ENCODE data around the gene NRDE2. TPM values are rescaled to one million over a fixed set of nuclear protein-coding genes. Genes with fewer than 3 reads are reported as not detected.

Gene NRDE2
- total RNA-seq, 1 donor from 2014 or later = 19.7 TPM

DNA sequence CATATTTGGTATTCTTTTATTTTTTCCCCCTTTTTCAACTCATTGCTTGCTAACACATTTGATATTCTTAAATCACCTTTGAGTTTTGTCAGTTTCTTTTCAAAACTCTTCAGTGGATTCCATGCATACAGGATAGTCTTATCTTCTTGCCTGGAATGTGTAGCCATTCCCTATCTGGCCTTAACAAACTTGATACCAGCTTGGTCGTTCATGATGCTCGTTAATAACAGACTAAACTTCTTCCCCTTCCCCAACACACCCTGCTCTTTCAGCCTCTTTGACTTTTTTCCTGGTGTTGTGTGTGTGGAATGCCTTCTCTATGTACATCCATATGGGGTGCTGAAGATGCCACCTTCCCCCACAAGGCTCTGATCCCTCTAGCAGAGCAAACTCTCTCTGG, 47.4 kb upstream of the NRDE2 start:
- no peak for TF ChIP-seq EZH2 (IDR thresholded peaks at IDR 0.05; ENCODE audit: insufficient read depth, low read length)
- no peak for TF ChIP-seq CTCF (IDR thresholded peaks at IDR 0.05; ENCODE audit: insufficient read depth, low read depth, low read length)
- Histone ChIP-seq H3K9ac (ENCODE audit: low read length) (no peak overlapping the region), H3K27me3 (ENCODE audit: insufficient read depth, low read length) (no peaks in the 10 kb centered on the region), H4K20me1 (ENCODE audit: insufficient read depth, low read length) (no peaks in the 10 kb centered on the region), H3K9me3 (ENCODE audit: insufficient read depth, low read depth, low read length) (no peaks in the 10 kb centered on the region), H3K4me2 (ENCODE audit: low read length) (no peak overlapping the region), H3K27ac (ENCODE audit: low read depth, low read length) (no peak overlapping the region), H3K4me3 (ENCODE audit: insufficient read depth, low read depth, low read length) (no peak overlapping the region), H2AFZ (ENCODE audit: low read depth, low read length) (no peak overlapping the region), H3K4me1 (ENCODE audit: insufficient read depth, low read length) (peaks cover 14% of the 10 kb centered on the region), H3K36me3 (ENCODE audit: insufficient read depth, low read length) (no peaks in the 10 kb centered on the region), H3K79me2 (ENCODE audit: insufficient read depth, low read length) (no peaks in the 10 kb centered on the region)
- H3K27me3 Mint-ChIP-seq (ENCODE audit: low read depth, unreplicated experiment) = no peaks in the 10 kb centered on the region
- FAIRE-seq = no peak
- no peaks in the 10 kb centered on the region for H3K36me3 Mint-ChIP-seq (ENCODE audit: low read depth, unreplicated experiment)
- no peaks in the 10 kb centered on the region for H3K9me3 Mint-ChIP-seq (ENCODE audit: unreplicated experiment)
- peaks cover 6% of the 10 kb centered on the region for H3K4me1 Mint-ChIP-seq (ENCODE audit: low read depth, unreplicated experiment)
- DNase-seq (ENCODE audit: low read depth) = no peak
- no peak overlapping the region for H3K4me3 Mint-ChIP-seq (ENCODE audit: unreplicated experiment)
- H3K27ac Mint-ChIP-seq (ENCODE audit: unreplicated experiment) = no peak overlapping the region

- Histone ChIP-seq H2AFZ (ENCODE audit: low read depth, low read length) (no peak overlapping the region), H3K27me3 (ENCODE audit: insufficient read depth, low read length) (no peaks in the 10 kb centered on the region), H3K4me1 (ENCODE audit: insufficient read depth, low read length) (peaks cover 6% of the 10 kb centered on the region), H3K27ac (ENCODE audit: low read depth, low read length) (no peak overlapping the region), H3K79me2 (ENCODE audit: insufficient read depth, low read length) (no peaks in the 10 kb centered on the region), H3K9me3 (ENCODE audit: insufficient read depth, low read depth, low read length) (no peaks in the 10 kb centered on the region), H3K36me3 (ENCODE audit: insufficient read depth, low read length) (no peaks in the 10 kb centered on the region), H3K9ac (ENCODE audit: low read length) (no peak overlapping the region), H3K4me3 (ENCODE audit: insufficient read depth, low read depth, low read length) (no peak overlapping the region), H4K20me1 (ENCODE audit: insufficient read depth, low read length) (no peaks in the 10 kb centered on the region), H3K4me2 (ENCODE audit: low read length) (no peak overlapping the region)
- H3K4me3 Mint-ChIP-seq (ENCODE audit: unreplicated experiment) = peak overlapping the region; percentile 45
- DNase-seq (ENCODE audit: low read depth) (no peak), FAIRE-seq (no peak)
- H3K4me1 Mint-ChIP-seq (ENCODE audit: low read depth, unreplicated experiment) = peaks cover 3% of the 10 kb centered on the region
- TF ChIP-seq CTCF (IDR thresholded peaks at IDR 0.05; ENCODE audit: insufficient read depth, low read depth, low read length) (no peak), EZH2 (IDR thresholded peaks at IDR 0.05; ENCODE audit: insufficient read depth, low read length) (no peak)
- no peak overlapping the region for H3K27ac Mint-ChIP-seq (ENCODE audit: unreplicated experiment)
- H3K27me3 Mint-ChIP-seq (ENCODE audit: low read depth, unreplicated experiment) = no peaks in the 10 kb centered on the region
- no peaks in the 10 kb centered on the region for H3K9me3 Mint-ChIP-seq (ENCODE audit: unreplicated experiment)
- no peaks in the 10 kb centered on the region for H3K36me3 Mint-ChIP-seq (ENCODE audit: low read depth, unreplicated experiment)
Observed at GRCh38 chr14:90378249-90378648, 46.5 kb upstream of the NRDE2 start.

- no peaks in the 10 kb centered on the region for H3K36me3 Mint-ChIP-seq (ENCODE audit: low read depth, unreplicated experiment)
- no peak overlapping the region for H3K27ac Mint-ChIP-seq (ENCODE audit: unreplicated experiment)
- Histone ChIP-seq H3K4me3 (ENCODE audit: insufficient read depth, low read depth, low read length) (no peak overlapping the region), H2AFZ (ENCODE audit: low read depth, low read length) (no peak overlapping the region), H3K27ac (ENCODE audit: low read depth, low read length) (no peak overlapping the region), H3K9ac (ENCODE audit: low read length) (no peak overlapping the region), H4K20me1 (ENCODE audit: insufficient read depth, low read length) (no peaks in the 10 kb centered on the region), H3K4me2 (ENCODE audit: low read length) (no peak overlapping the region), H3K27me3 (ENCODE audit: insufficient read depth, low read length) (no peaks in the 10 kb centered on the region), H3K36me3 (ENCODE audit: insufficient read depth, low read length) (no peaks in the 10 kb centered on the region), H3K79me2 (ENCODE audit: insufficient read depth, low read length) (no peaks in the 10 kb centered on the region), H3K9me3 (ENCODE audit: insufficient read depth, low read depth, low read length) (no peaks in the 10 kb centered on the region), H3K4me1 (ENCODE audit: insufficient read depth, low read length) (no peaks in the 10 kb centered on the region)
- H3K27me3 Mint-ChIP-seq (ENCODE audit: low read depth, unreplicated experiment) = no peaks in the 10 kb centered on the region
- no peaks in the 10 kb centered on the region for H3K9me3 Mint-ChIP-seq (ENCODE audit: unreplicated experiment)
- TF ChIP-seq CTCF (IDR thresholded peaks at IDR 0.05; ENCODE audit: insufficient read depth, low read depth, low read length) (no peak), EZH2 (IDR thresholded peaks at IDR 0.05; ENCODE audit: insufficient read depth, low read length) (no peak)
- no peak overlapping the region for H3K4me3 Mint-ChIP-seq (ENCODE audit: unreplicated experiment)
- DNase-seq (ENCODE audit: low read depth) (no peak), FAIRE-seq (no peak)
- no peaks in the 10 kb centered on the region for H3K4me1 Mint-ChIP-seq (ENCODE audit: low read depth, unreplicated experiment)
Observed at GRCh38 chr14:90375934-90376333, 44.2 kb upstream of the NRDE2 start.

All from astrocyte (in vitro differentiated cells and primary cell).